Neural progenitor cell (in vitro differentiated cells): Measurements from ENCODE around the gene TEX54. TPM values are rescaled to one million over a fixed set of nuclear protein-coding genes. Genes with fewer than 3 reads are reported as not detected.

Experiments used
- DNase-seq: peaks from one replicate; pipeline ENCODE4 v3.0.0-alpha.2; 2016; ENCODE audit warnings: low spot score
- H2AFZ ChIP-seq: fragments of 200-600 bp; sonication (generic); replicated peaks from 2 replicates; pipeline ENCODE4 v1.6.1; 2016; ENCODE audit warnings: antibody characterized with exemption
- H3F3A ChIP-seq: fragments of 200-600 bp; sonication (generic); 2 replicates; pipeline ENCODE4 v1.6.1; 2016; ENCODE audit warnings: antibody characterized with exemption, low read depth
- H3K27ac ChIP-seq: fragments of 200-600 bp; sonication (generic); 2 replicates; pipeline ENCODE4 v1.5.1; 2016; ENCODE audit warnings: mild to moderate bottlenecking
- H3K27me3 ChIP-seq: fragments of 200-600 bp; sonication (generic); 2 replicates; pipeline ENCODE4 v1.6.1; 2016; ENCODE audit warnings: mild to moderate bottlenecking, moderate library complexity
- H3K36me3 ChIP-seq: fragments of 200-600 bp; sonication (generic); 2 replicates; pipeline ENCODE4 v1.5.1; 2016
- H3K4me1 ChIP-seq: fragments of 200-600 bp; sonication (generic); 2 replicates; pipeline ENCODE4 v1.6.1; 2016; ENCODE audit warnings: mixed run types
- H3K4me2 ChIP-seq: fragments of 200-600 bp; sonication (generic); 2 replicates; pipeline ENCODE4 v1.6.1; 2016
- H3K4me3 ChIP-seq: fragments of 200-600 bp; sonication (generic); 2 replicates; pipeline ENCODE4 v1.5.1; 2016
- H3K79me2 ChIP-seq: fragments of 200-600 bp; sonication (generic); 2 replicates; pipeline ENCODE4 v1.6.1; 2016; ENCODE audit warnings: low read depth
- H3K9ac ChIP-seq: fragments of 200-600 bp; sonication (generic); 2 replicates; pipeline ENCODE4 v1.6.1; 2016
- H3K9me3 ChIP-seq: fragments of 200-600 bp; sonication (generic); 2 replicates; pipeline ENCODE4 v1.5.1; 2016; ENCODE audit warnings: low read depth
- H4K20me1 ChIP-seq: fragments of 200-600 bp; sonication (generic); 2 replicates; pipeline ENCODE4 v1.6.1; 2016; ENCODE audit warnings: low read depth
- H3K27ac Mint-ChIP-seq: 3 replicates; pipeline ENCODE4 v1.8.0; 2021; ENCODE audit warnings: mixed read lengths
- H3K27me3 Mint-ChIP-seq: 2 replicates; pipeline ENCODE4 v1.8.0; 2022; ENCODE audit warnings: low read depth, mild to moderate bottlenecking, inconsistent platforms, moderate library complexity, mixed read lengths; ENCODE audit not compliant: insufficient read depth
- H3K36me3 Mint-ChIP-seq: 3 replicates; pipeline ENCODE4 v1.8.0; 2021; ENCODE audit warnings: mixed read lengths
- H3K4me1 Mint-ChIP-seq: 3 replicates; pipeline ENCODE4 v1.8.0; 2021; ENCODE audit warnings: mixed read lengths
- H3K4me3 Mint-ChIP-seq: 3 replicates; pipeline ENCODE4 v1.8.0; 2021; ENCODE audit warnings: mild to moderate bottlenecking, moderate library complexity, mixed read lengths
- H3K9me3 Mint-ChIP-seq: 3 replicates; pipeline ENCODE4 v1.8.0; 2020; ENCODE audit warnings: mixed read lengths
- CTCF ChIP-seq: fragments of 200-600 bp; sonication (generic); IDR thresholded peaks from 2 replicates; pipeline ENCODE4 v1.5.1; 2017; ENCODE audit warnings: antibody characterized with exemption, mild to moderate bottlenecking
- EZH2 ChIP-seq: fragments of 200-600 bp; sonication (generic); IDR thresholded peaks from 2 replicates; pipeline ENCODE4 v1.6.1; 2017; ENCODE audit warnings: antibody characterized with exemption, mild to moderate bottlenecking, moderate library complexity
- EZH2phosphoT487 ChIP-seq: fragments of 200-600 bp; sonication (generic); IDR thresholded peaks from 2 replicates; pipeline ENCODE4 v1.6.1; 2017; ENCODE audit warnings: antibody characterized with exemption
- total RNA-seq: library from RNA; depleted of rRNA; stranded (reverse); fragments of >200 nt; gene quantifications from 2 replicates; pipeline ENCODE4 v1.2.3, GENCODE V29; 2015; ENCODE audit warnings: low replicate concordance

Gene TEX54
- not detected in 2 replicates for total RNA-seq

- peak within 1 kb of the TSS; percentile 79 for H3K27ac ChIP-seq
- no peaks in the 10 kb centered on the region for H3K27me3 ChIP-seq
- Mint-ChIP-seq H3K9me3 (no peaks in the 10 kb centered on the region), H3K4me3 (peak within 1 kb of the TSS; percentile 97), H3K4me1 (peaks cover 19% of the 10 kb centered on the region), H3K27me3 (peaks cover 9% of the 10 kb centered on the region), H3K27ac (peak within 1 kb of the TSS; percentile 99), H3K36me3 (peaks cover 12% of the 10 kb centered on the region)
- peaks cover 25% of the 10 kb centered on the region for H3F3A ChIP-seq
- H3K4me2 ChIP-seq, result peak within 1 kb of the TSS; percentile 87
- no peaks in the 10 kb centered on the region for H3K36me3 ChIP-seq
- peaks cover 16% of the 10 kb centered on the region for H4K20me1 ChIP-seq
- no peak for TF ChIP-seq EZH2
- TF ChIP-seq CTCF, result no peak
- TF ChIP-seq EZH2phosphoT487, result no peak
- peak within 1 kb of the TSS; percentile 77 for H2AFZ ChIP-seq
- H3K4me3 ChIP-seq, result peak within 1 kb of the TSS; percentile 91
- H3K9ac ChIP-seq, result peak within 1 kb of the TSS; percentile 65
- no peak for DNase-seq
- no peaks in the 10 kb centered on the region for H3K9me3 ChIP-seq
- H3K4me1 ChIP-seq, result peaks cover 12% of the 10 kb centered on the region
- peaks cover 51% of the 10 kb centered on the region for H3K79me2 ChIP-seq
These were observed at the start of gene TEX54 for GRCh38 chr11:62832336-62833234. Gene TEX54 (minus strand): TSS chr11:62832841.

- H3K36me3 ChIP-seq, result peaks cover 6% of the 10 kb centered on the region
- H3K9me3 Mint-ChIP-seq, result no peaks in the 10 kb centered on the region
- DNase-seq, result no peak
- H3F3A ChIP-seq, result peaks cover 79% of the 10 kb centered on the region
- peaks cover 7% of the 10 kb centered on the region for H3K27me3 Mint-ChIP-seq
- H3K27me3 ChIP-seq, result no peaks in the 10 kb centered on the region
- no peaks in the 10 kb centered on the region for H3K9me3 ChIP-seq
- TF ChIP-seq CTCF, result no peak
- TF ChIP-seq EZH2, result no peak
- TF ChIP-seq EZH2phosphoT487, result no peak
- H3K4me3 ChIP-seq, result peak overlapping the region; percentile 63
- peaks cover 29% of the 10 kb centered on the region for H3K4me1 ChIP-seq
- H3K27ac ChIP-seq, result no peak overlapping the region
- H3K4me1 Mint-ChIP-seq, result peaks cover 53% of the 10 kb centered on the region
- peaks cover 94% of the 10 kb centered on the region for H3K79me2 ChIP-seq
- peak overlapping the region; percentile 93 for H3K27ac Mint-ChIP-seq
- peaks cover 53% of the 10 kb centered on the region for H4K20me1 ChIP-seq
- H3K4me3 Mint-ChIP-seq, result peak overlapping the region; percentile 100
- H3K36me3 Mint-ChIP-seq, result peaks cover 37% of the 10 kb centered on the region
- H3K9ac ChIP-seq, result no peak overlapping the region
- H2AFZ ChIP-seq, result no peak overlapping the region
- peak overlapping the region; percentile 95 for H3K4me2 ChIP-seq
These were observed 49.7 kb upstream of the TEX54 start for GRCh38 chr11:62882431-62882749.

- Histone ChIP-seq H3K27me3 (no peaks in the 10 kb centered on the region), H3K4me2 (peak overlapping the region; percentile 95), H3K9ac (peak overlapping the region; percentile 90), H3K9me3 (no peaks in the 10 kb centered on the region), H3K27ac (peak overlapping the region; percentile 95), H3K79me2 (peaks cover 95% of the 10 kb centered on the region), H4K20me1 (peaks cover 49% of the 10 kb centered on the region), H3K36me3 (peaks cover 6% of the 10 kb centered on the region), H3K4me1 (peaks cover 29% of the 10 kb centered on the region), H2AFZ (peak overlapping the region; percentile 2), H3F3A (peaks cover 79% of the 10 kb centered on the region), H3K4me3 (peak overlapping the region; percentile 63)
- Mint-ChIP-seq H3K36me3 (peaks cover 37% of the 10 kb centered on the region), H3K9me3 (no peaks in the 10 kb centered on the region), H3K27ac (peak overlapping the region; percentile 93), H3K27me3 (peaks cover 7% of the 10 kb centered on the region), H3K4me1 (peaks cover 55% of the 10 kb centered on the region), H3K4me3 (peak overlapping the region; percentile 100)
- peak; percentile 92 for DNase-seq
- TF ChIP-seq CTCF, result no peak
- TF ChIP-seq EZH2, result no peak
- no peak for TF ChIP-seq EZH2phosphoT487
These were observed 49.2 kb upstream of the TEX54 start for GRCh38 chr11:62881579-62882430.
